SK-N-SH treated with all-trans-retinoic acid at 6 μM for 48 hours (cell line): ENCODE measurements around the gene MLYCD.
"Not testable (repeated sequence)": the region's sequence is repeated elsewhere in the genome, so short reads cannot be mapped to it uniquely, and the experiment has no call there.

ENCODE experiments used
- ARNTL ChIP-seq: fragments of 450-650 bp; formaldehyde crosslinking; IDR thresholded peaks from 2 replicates; pipeline ENCODE4 v1.5.0; 2020; ENCODE audit warnings: low read depth, mild to moderate bottlenecking, moderate library complexity, borderline replicate concordance
- ESRRG ChIP-seq: fragments of 250-450 bp; sonication (Bioruptor Pico); IDR thresholded peaks from 2 replicates; pipeline ENCODE4 v1.6.1; 2021; ENCODE audit warnings: mild to moderate bottlenecking
- GLIS3 ChIP-seq: fragments of 250-450 bp; sonication (Bioruptor Pico); IDR thresholded peaks from 2 replicates; pipeline ENCODE4 v1.5.0; 2020; ENCODE audit warnings: mild to moderate bottlenecking, moderate library complexity
- OSR1 ChIP-seq: fragments of 250-450 bp; sonication (Bioruptor Pico); IDR thresholded peaks from 2 replicates; pipeline ENCODE4 v1.8.0; 2022; ENCODE audit warnings: moderate library complexity, mild to moderate bottlenecking, inconsistent platforms
- POU6F1 ChIP-seq: fragments of 250-450 bp; sonication (Bioruptor Pico); IDR thresholded peaks from 2 replicates; pipeline ENCODE4 v1.8.0; 2021; ENCODE audit warnings: low read depth, mild to moderate bottlenecking, moderate library complexity, borderline replicate concordance
- ZC3H10 ChIP-seq: fragments of 250-450 bp; sonication (Bioruptor Pico); IDR thresholded peaks from 2 replicates; pipeline ENCODE4 v1.5.1; 2021; ENCODE audit warnings: mild to moderate bottlenecking, moderate library complexity
- ZNF565 ChIP-seq: fragments of 450-650 bp; formaldehyde crosslinking; conservative IDR thresholded peaks from 2 replicates; pipeline ENCODE4 v1.5.0; 2020; ENCODE audit warnings: low read depth, mild to moderate bottlenecking, moderate library complexity
- ZNF8 ChIP-seq: fragments of 450-650 bp; formaldehyde crosslinking; IDR thresholded peaks from 2 replicates; pipeline ENCODE4 v1.5.0; 2020; ENCODE audit warnings: mild to moderate bottlenecking, moderate library complexity

- not testable (repeated sequence) for TF ChIP-seq ZNF565, OSR1, ZNF8, ESRRG, ARNTL, POU6F1, GLIS3, ZC3H10 (CRISPR knock-in tag)
Measured at GRCh38 chr16:83941546-83941945, 42.6 kb downstream of the MLYCD start.
